ENCODE measurements around the gene MSMO1.

DNA sequence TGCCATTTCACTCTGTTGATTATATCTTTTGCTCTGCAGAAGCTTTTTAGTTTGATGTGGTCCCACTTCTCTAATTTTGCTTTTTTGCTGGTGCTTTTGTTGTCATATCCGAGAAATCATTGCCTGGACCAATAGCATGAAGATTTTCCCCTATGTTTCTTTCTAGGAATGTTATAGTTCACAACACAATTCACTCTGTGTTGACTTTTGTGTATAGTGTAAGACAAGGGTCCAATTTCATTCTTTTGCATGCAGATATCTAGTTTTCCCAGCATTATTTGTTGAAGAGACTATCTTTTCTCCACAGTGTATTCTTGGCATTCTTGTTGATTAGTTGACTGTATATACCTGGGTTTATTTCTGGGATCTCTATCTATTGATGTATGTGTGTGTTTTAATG, 43.1 kb downstream of the MSMO1 start:
- no peak for TF ChIP-seq POLR2A (IDR thresholded peaks at IDR 0.05)
- TF ChIP-seq, protein P1, sequence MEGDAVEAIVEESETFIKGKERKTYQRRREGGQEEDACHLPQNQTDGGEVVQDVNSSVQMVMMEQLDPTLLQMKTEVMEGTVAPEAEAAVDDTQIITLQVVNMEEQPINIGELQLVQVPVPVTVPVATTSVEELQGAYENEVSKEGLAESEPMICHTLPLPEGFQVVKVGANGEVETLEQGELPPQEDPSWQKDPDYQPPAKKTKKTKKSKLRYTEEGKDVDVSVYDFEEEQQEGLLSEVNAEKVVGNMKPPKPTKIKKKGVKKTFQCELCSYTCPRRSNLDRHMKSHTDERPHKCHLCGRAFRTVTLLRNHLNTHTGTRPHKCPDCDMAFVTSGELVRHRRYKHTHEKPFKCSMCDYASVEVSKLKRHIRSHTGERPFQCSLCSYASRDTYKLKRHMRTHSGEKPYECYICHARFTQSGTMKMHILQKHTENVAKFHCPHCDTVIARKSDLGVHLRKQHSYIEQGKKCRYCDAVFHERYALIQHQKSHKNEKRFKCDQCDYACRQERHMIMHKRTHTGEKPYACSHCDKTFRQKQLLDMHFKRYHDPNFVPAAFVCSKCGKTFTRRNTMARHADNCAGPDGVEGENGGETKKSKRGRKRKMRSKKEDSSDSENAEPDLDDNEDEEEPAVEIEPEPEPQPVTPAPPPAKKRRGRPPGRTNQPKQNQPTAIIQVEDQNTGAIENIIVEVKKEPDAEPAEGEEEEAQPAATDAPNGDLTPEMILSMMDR (IDR thresholded peaks at IDR 0.05), result no peak

All from Peyer's patch (tissue), 4 donors.